ENCODE measurements around the gene HDAC4. TPM values are rescaled to one million over a fixed set of nuclear protein-coding genes. Genes with fewer than 3 reads are reported as not detected.

HDAC4 gene
- total and polyA plus RNA-seq, 2 of the 4 experiments (the other 2 are of a cell fraction) = 4.1 to 7.2 TPM

- peak overlapping the region; percentile 36 for H2BK5ac ChIP-seq (ENCODE audit: low read depth, low read length, poor library complexity, severe bottlenecking)
- H3K9ac ChIP-seq (ENCODE audit: low read depth, low read length) = no peak overlapping the region
- no peak overlapping the region for H3K4me3 ChIP-seq (ENCODE audit: insufficient read depth, low read depth, low read length)
- POLR2A ChIA-PET (ENCODE audit: unreplicated experiment) = no interaction called here
- H3K79me1 ChIP-seq (ENCODE audit: low read depth in 1 of 2, low read length in 2 of 2) = peaks cover 50 to 84% of the 10 kb centered on the region in 2 experiments
- H4K20me1 ChIP-seq (ENCODE audit: insufficient read depth, low read length) = 0 out of 2 replicates have a peak, but pooled peaks cover under 1% of the 10 kb centered on the region
- in situ Hi-C loops (cut with MboI; ENCODE audit: low sequenced_read_pairs) = no loop called here
- peak overlapping the region; percentile 58; the same call in 1 of the 2 replicates for H4K91ac ChIP-seq (ENCODE audit: insufficient read depth, low read depth, low read length)
- H3K27me3 ChIP-seq (ENCODE audit: control insufficient read depth, insufficient read depth, low read length) = no peaks in the 10 kb centered on the region
- H3K56ac ChIP-seq (ENCODE audit: extremely low read depth, insufficient read depth, low read length) = no peak overlapping the region
- TF ChIP-seq BHLHE40 (IDR thresholded peaks at IDR 0.05; ENCODE audit: low read depth, low read length) = no peak
- no peak for TF ChIP-seq RFX5 (IDR thresholded peaks at IDR 0.05; ENCODE audit: low read depth, low read length)
- TF ChIP-seq, protein P1, sequence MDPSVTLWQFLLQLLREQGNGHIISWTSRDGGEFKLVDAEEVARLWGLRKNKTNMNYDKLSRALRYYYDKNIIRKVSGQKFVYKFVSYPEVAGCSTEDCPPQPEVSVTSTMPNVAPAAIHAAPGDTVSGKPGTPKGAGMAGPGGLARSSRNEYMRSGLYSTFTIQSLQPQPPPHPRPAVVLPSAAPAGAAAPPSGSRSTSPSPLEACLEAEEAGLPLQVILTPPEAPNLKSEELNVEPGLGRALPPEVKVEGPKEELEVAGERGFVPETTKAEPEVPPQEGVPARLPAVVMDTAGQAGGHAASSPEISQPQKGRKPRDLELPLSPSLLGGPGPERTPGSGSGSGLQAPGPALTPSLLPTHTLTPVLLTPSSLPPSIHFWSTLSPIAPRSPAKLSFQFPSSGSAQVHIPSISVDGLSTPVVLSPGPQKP (IDR thresholded peaks at IDR 0.05; ENCODE audit: borderline replicate concordance, low read depth, low read length) = no peak
- no peak for TF ChIP-seq RAD21 (IDR thresholded peaks at IDR 0.05; ENCODE audit: low read length)
- TF ChIP-seq POLR2A (IDR thresholded peaks at IDR 0.05; ENCODE audit: low read depth, low read length) = no peak
- TF ChIP-seq CHD1 (IDR thresholded peaks at IDR 0.05; ENCODE audit: low read depth, low read length) = no peak
- no peak for TF ChIP-seq MAZ (IDR thresholded peaks at IDR 0.05; ENCODE audit: borderline replicate concordance, low read depth, low read length)
- TF ChIP-seq RCOR1 (IDR thresholded peaks at IDR 0.05; ENCODE audit: insufficient replicate concordance, low read length) = no peak
- TF ChIP-seq SMC3 (IDR thresholded peaks at IDR 0.05; ENCODE audit: low read depth, low read length) = no peak
- no peak for TF ChIP-seq NFE2L2 (IDR thresholded peaks at IDR 0.05; ENCODE audit: low read depth, low read length)
- TF ChIP-seq CEBPB (IDR thresholded peaks at IDR 0.05; ENCODE audit: low read depth, low read length) = no peak
- TF ChIP-seq, protein P2, sequence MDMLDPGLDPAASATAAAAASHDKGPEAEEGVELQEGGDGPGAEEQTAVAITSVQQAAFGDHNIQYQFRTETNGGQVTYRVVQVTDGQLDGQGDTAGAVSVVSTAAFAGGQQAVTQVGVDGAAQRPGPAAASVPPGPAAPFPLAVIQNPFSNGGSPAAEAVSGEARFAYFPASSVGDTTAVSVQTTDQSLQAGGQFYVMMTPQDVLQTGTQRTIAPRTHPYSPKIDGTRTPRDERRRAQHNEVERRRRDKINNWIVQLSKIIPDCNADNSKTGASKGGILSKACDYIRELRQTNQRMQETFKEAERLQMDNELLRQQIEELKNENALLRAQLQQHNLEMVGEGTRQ (IDR thresholded peaks at IDR 0.05; ENCODE audit: low read depth, low read length) = no peak
- no peak for TF ChIP-seq MXI1 (IDR thresholded peaks at IDR 0.05; ENCODE audit: borderline replicate concordance, low read depth, low read length)
- no peak for TF ChIP-seq FOS (IDR thresholded peaks at IDR 0.05; ENCODE audit: low read depth, low read length)
- TF ChIP-seq MAFK (IDR thresholded peaks at IDR 0.05; ENCODE audit: low read depth, low read length) = no peak
- TF ChIP-seq, protein P3, sequence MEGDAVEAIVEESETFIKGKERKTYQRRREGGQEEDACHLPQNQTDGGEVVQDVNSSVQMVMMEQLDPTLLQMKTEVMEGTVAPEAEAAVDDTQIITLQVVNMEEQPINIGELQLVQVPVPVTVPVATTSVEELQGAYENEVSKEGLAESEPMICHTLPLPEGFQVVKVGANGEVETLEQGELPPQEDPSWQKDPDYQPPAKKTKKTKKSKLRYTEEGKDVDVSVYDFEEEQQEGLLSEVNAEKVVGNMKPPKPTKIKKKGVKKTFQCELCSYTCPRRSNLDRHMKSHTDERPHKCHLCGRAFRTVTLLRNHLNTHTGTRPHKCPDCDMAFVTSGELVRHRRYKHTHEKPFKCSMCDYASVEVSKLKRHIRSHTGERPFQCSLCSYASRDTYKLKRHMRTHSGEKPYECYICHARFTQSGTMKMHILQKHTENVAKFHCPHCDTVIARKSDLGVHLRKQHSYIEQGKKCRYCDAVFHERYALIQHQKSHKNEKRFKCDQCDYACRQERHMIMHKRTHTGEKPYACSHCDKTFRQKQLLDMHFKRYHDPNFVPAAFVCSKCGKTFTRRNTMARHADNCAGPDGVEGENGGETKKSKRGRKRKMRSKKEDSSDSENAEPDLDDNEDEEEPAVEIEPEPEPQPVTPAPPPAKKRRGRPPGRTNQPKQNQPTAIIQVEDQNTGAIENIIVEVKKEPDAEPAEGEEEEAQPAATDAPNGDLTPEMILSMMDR (conservative IDR thresholded peaks at IDR 0.05; ENCODE audit: low read depth, low read length) = no peak
- no peak overlapping the region for H2AFZ ChIP-seq (replicated peaks; ENCODE audit: low read length, poor library complexity)
- H2BK20ac ChIP-seq (ENCODE audit: low read depth, low read length) = peak overlapping the region; percentile 50; the same call in 1 of the 2 replicates
- 0 out of 3 replicates have a peak overlapping the region, but pooled peaks have one; percentile 22 for H2BK15ac ChIP-seq (ENCODE audit: low read depth, low read length)
- peak overlapping the region; percentile 57 for H3K18ac ChIP-seq (ENCODE audit: low read depth, low read length)
- intact Hi-C loops (cut with micrococcal nuclease) = no loop called here
- WGBS, 2 experiments (ENCODE audit: extremely low coverage in 2 of 2, insufficient read length in 1 of 2) = 57% methylated on average over 1 of the region's 3 CpGs; no CpG with 5 or more reads in 1 of the 2 experiments
- no peaks in the 10 kb centered on the region for H3K36me3 ChIP-seq (ENCODE audit: control insufficient read depth, insufficient read depth, low read length)
- no peaks in the 10 kb centered on the region for H3K9me3 ChIP-seq (ENCODE audit: control insufficient read depth, insufficient read depth, low read length)
- H4K8ac ChIP-seq (ENCODE audit: low read depth in 2 of 2, low read length in 2 of 2) = peak overlapping the region; percentile 24 to 86; a peak in 2 of 4 replicates
- H2AK5ac ChIP-seq (ENCODE audit: low read depth, low read length) = peak overlapping the region; percentile 82; the same call in 1 of the 2 replicates
- H3K4ac ChIP-seq (ENCODE audit: low read depth, low read length) = peak overlapping the region; percentile 83
- H2AK9ac ChIP-seq (replicated peaks; ENCODE audit: low read depth, low read length, poor library complexity) = no peak overlapping the region
- CTCF ChIA-PET = no interaction called here
- H3K9me1 ChIP-seq (ENCODE audit: insufficient read depth, low read length) = peaks cover 32% of the 10 kb centered on the region
- dilution Hi-C loops (cut with HindIII; ENCODE audit: low sequenced_read_pairs, unreplicated experiment) = no loop called here
- H3K4me2 ChIP-seq (ENCODE audit: low read depth, low read length) = no peak overlapping the region
- no peak for ATAC-seq (ENCODE audit: low read depth)
- no TSS peak for BruUV-seq (replicated peaks)
- H3K14ac ChIP-seq (replicated peaks; ENCODE audit: low read depth, low read length) = peak overlapping the region; percentile 48
- H3K4me1 ChIP-seq (ENCODE audit: control insufficient read depth, insufficient read depth, low read length) = peaks cover 53% of the 10 kb centered on the region
- peak overlapping the region; percentile 76 for H4K5ac ChIP-seq (ENCODE audit: low read depth, low read length)
- no peak for DNase-seq
- no peak overlapping the region; the same call in 1 of the 2 replicates for H3K23ac ChIP-seq (ENCODE audit: low read depth, low read length)
- H2BK120ac ChIP-seq (ENCODE audit: low read depth, low read length) = peak overlapping the region; percentile 70; the same call in 1 of the 2 replicates
- H3K27ac ChIP-seq (ENCODE audit: insufficient read depth, low read length) = peak overlapping the region; percentile 60; the same call in 1 of the 2 replicates
These were observed 132.3 kb downstream of the HDAC4 start for GRCh38 chr2:239268549-239268948.

All from IMR-90 (cell line).